GM18909 (cell line): Measurements from ENCODE around the gene OR10P1.
"Not testable (repeated sequence)": the region's sequence is repeated elsewhere in the genome, so short reads cannot be mapped to it uniquely, and the experiment has no call there.

Source experiments
- ATAC-seq: cut with Tn5 transposase; IDR thresholded peaks from one replicate; pipeline ENCODE4 v1.9.1; 2021; ENCODE audit warnings: mild to moderate bottlenecking; ENCODE audit not compliant: unreplicated experiment, poor library complexity

The OR10P1 gene

GRCh38 chr12:55636853-55637252 lies at the start of gene OR10P1:
TSS of gene OR10P1 (plus strand) at chr12:55636892. CDS start at chr12:55636892, 0 bp downstream.
- no peak for ATAC-seq

- not testable (repeated sequence) for ATAC-seq
These were observed 46.5 kb upstream of the OR10P1 start for GRCh38 chr12:55590152-55590551.

GRCh38 chr12:55607821-55608594 lies 28.7 kb upstream of the OR10P1 start:
- no peak for ATAC-seq

- no peak for ATAC-seq
These were observed 26.1 kb upstream of the OR10P1 start for GRCh38 chr12:55610598-55610997.

GRCh38 chr12:55612646-55613045 lies 24.0 kb upstream of the OR10P1 start:
- ATAC-seq: no peak

GRCh38 chr12:55614764-55615163 lies 21.9 kb upstream of the OR10P1 start:
- no peak for ATAC-seq

GRCh38 chr12:55619354-55620138 lies 17.1 kb upstream of the OR10P1 start:
- ATAC-seq: peak; percentile 81

- peak; percentile 61 for ATAC-seq
These were observed 12.6 kb upstream of the OR10P1 start for GRCh38 chr12:55624056-55624455.

GRCh38 chr12:55626154-55626553 lies 10.5 kb upstream of the OR10P1 start:
- no peak for ATAC-seq

GRCh38 chr12:55629058-55629841 lies 7.4 kb upstream of the OR10P1 start:
- ATAC-seq: no peak

GRCh38 chr12:55631056-55631455 lies 5.6 kb upstream of the OR10P1 start:
- no peak for ATAC-seq

GRCh38 chr12:55631733-55632132 lies 5.0 kb upstream of the OR10P1 start:
- ATAC-seq: no peak

GRCh38 chr12:55633151-55633550 lies 3.5 kb upstream of the OR10P1 start:
- ATAC-seq: no peak

GRCh38 chr12:55636116-55636655 lies 506 bp upstream of the OR10P1 start:
- no peak for ATAC-seq

- no peak for ATAC-seq
These were observed 775 bp downstream of the OR10P1 start for GRCh38 chr12:55637467-55637866.

GRCh38 chr12:55641595-55641994 lies 4.9 kb downstream of the OR10P1 start:
- no peak for ATAC-seq

- peak; percentile 23 for ATAC-seq
These were observed 5.6 kb downstream of the OR10P1 start for GRCh38 chr12:55642267-55642666.

GRCh38 chr12:55642669-55643068 lies 6.0 kb downstream of the OR10P1 start:
- ATAC-seq: peak; percentile 35

- no peak for ATAC-seq
These were observed 7.9 kb downstream of the OR10P1 start for GRCh38 chr12:55644591-55644990.

GRCh38 chr12:55647027-55647426 lies 10.3 kb downstream of the OR10P1 start:
- ATAC-seq: no peak
